ENCODE measurements around the gene STK33. TPM values are rescaled to one million over a fixed set of nuclear protein-coding genes. Genes with fewer than 3 reads are reported as not detected.

STK33 gene
- total and polyA plus RNA-seq, 4 experiments from 2014 or later, result not detected

DNA sequence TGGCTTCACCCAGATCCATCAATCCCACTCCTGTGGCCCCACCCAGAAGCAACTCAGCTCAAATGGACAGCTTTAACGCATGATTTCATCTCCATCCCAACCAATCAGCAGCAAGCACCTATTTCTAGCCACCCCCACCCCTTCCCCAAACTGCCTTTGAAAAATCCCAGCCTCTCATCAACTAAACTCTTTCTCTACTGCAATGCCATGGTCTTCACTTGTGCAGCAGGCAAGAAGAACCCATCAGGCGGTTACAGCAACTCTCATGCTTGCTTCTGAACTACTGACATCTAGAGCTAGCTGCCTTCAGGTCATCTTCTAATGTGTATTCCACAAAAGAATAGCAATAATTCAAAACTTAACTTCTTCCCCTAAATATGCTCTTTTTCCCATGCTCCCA is 42.1 kb upstream of the STK33 start:
- Histone ChIP-seq H3K4me3 (ENCODE audit: low read length in 2 of 2) (no peak overlapping the region), H3K27me3 (ENCODE audit: insufficient read depth, low read length) (no peaks in the 10 kb centered on the region), H3K4me1 (ENCODE audit: insufficient read depth, low read length) (no peaks in the 10 kb centered on the region), H3K9me3 (ENCODE audit: control insufficient read depth in 1 of 2, low read length in 2 of 2) (no peaks in the 10 kb centered on the region), H3K36me3 (ENCODE audit: insufficient read depth, low read length) (peaks cover 21% of the 10 kb centered on the region), H3K27ac (ENCODE audit: low read depth, low read length) (no peak overlapping the region)
- H3K27me3 Mint-ChIP-seq, result no peaks in the 10 kb centered on the region
- H3K36me3 Mint-ChIP-seq, result peaks cover 79 to 80% of the 10 kb centered on the region in 2 donors
- no peak for DNase-seq
- no peak overlapping the region for H3K4me3 Mint-ChIP-seq
- peaks cover 0 to 2% (median 0%) of the 10 kb centered on the region in 4 donors for H3K4me1 Mint-ChIP-seq
- intact Hi-C loops (cut with micrococcal nuclease), result no loop called here
- no peak overlapping the region for H3K27ac Mint-ChIP-seq
- CTCF ChIA-PET (ENCODE audit: partially characterized antibody), result no interaction called here
- POLR2A ChIA-PET (ENCODE audit: partially characterized antibody), result no interaction called here
- H3K9me3 Mint-ChIP-seq, result peaks cover 2 to 16% (median 7%) of the 10 kb centered on the region in 8 donors

DNA sequence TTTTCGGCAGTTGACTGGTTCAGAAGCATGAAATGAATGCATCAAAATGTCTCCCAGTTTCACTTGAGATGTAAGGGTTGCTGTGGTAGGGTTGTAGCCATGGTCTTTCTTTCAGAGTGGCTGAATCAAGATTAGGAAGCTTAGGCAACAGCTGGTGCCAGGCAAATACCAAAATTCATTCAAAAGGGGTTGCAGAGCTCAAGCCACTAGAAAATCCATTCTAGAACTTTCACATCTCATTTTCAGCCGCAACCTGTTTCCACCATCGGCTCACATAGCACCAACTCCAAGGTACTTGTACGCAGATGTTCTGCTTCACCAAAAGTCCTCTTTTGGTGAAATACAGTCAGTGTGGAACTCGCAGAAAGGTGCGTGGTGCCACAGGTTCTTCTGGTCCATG is 40.5 kb upstream of the STK33 start:
- H3K36me3 ChIP-seq (ENCODE audit: insufficient read depth, low read length), result peaks cover 17% of the 10 kb centered on the region

DNA sequence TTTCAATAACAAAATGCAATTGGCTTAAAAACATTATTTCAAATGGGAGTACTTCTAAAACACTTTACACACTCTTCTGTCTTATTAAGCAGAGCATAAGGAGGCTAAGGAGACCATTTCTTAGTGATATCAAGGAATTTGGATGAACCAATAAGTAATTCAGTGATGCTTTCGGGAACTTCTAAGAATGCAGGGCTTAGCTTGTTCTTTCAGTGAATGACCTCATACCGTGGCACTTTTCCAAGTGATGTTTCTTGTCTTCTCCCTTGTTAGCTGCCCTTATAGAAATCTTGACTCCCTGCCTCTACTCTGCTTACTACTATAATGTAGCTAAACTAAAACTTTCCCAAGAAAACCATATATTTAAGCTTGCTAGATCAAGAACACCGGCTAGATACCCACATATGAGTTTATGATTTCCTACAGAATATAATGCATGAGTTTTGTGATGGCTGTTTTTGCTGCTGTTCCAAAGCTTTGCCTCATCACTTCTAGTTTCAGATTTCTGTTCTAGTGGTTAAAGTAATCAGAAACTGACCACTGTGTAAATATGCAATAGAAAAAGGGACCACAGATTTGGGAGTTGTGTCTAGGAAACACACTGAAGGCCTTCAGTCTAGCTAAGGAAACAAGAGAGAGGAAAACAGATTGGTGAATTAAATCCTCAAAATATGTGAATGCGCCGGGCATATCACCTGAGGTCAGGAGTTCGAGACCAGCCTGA is 37.5 kb upstream of the STK33 start:
- H3K36me3 ChIP-seq (ENCODE audit: insufficient read depth, low read length), result no peaks in the 10 kb centered on the region
- no peak overlapping the region for H3K4me3 Mint-ChIP-seq
- intact Hi-C loops (cut with micrococcal nuclease), result no loop called here
- peaks cover 48 to 50% of the 10 kb centered on the region in 2 donors for H3K36me3 Mint-ChIP-seq
- H3K9me3 Mint-ChIP-seq, result peaks cover 0 to 9% (median 5%) of the 10 kb centered on the region in 8 donors
- H3K9me3 ChIP-seq (ENCODE audit: control insufficient read depth in 1 of 2, low read length in 2 of 2), result no peaks in the 10 kb centered on the region
- no peak overlapping the region for H3K4me3 ChIP-seq (ENCODE audit: low read length in 2 of 2)
- no peaks in the 10 kb centered on the region for H3K4me1 Mint-ChIP-seq
- DNase-seq, result no peak
- H3K27me3 Mint-ChIP-seq, result no peaks in the 10 kb centered on the region
- H3K27ac Mint-ChIP-seq, result peak overlapping the region in 1 of 7 donors; percentile 38
- no peaks in the 10 kb centered on the region for H3K27me3 ChIP-seq (ENCODE audit: insufficient read depth, low read length)
- ChIA-PET POLR2A (ENCODE audit: partially characterized antibody) (no interaction called here), CTCF (ENCODE audit: partially characterized antibody) (no interaction called here)
- no peak overlapping the region for H3K27ac ChIP-seq (ENCODE audit: low read depth, low read length)
- no peaks in the 10 kb centered on the region for H3K4me1 ChIP-seq (ENCODE audit: insufficient read depth, low read length)

More for the DNA sequence above, 40.5 kb upstream of the STK33 start:
- no peaks in the 10 kb centered on the region for H3K9me3 ChIP-seq (ENCODE audit: control insufficient read depth in 1 of 2, low read length in 2 of 2)
- no peaks in the 10 kb centered on the region for H3K4me1 Mint-ChIP-seq
- H3K4me1 ChIP-seq (ENCODE audit: insufficient read depth, low read length), result no peaks in the 10 kb centered on the region
- H3K36me3 Mint-ChIP-seq, result peaks cover 71 to 74% of the 10 kb centered on the region in 2 donors
- H3K9me3 Mint-ChIP-seq, result peaks cover 2 to 16% (median 7%) of the 10 kb centered on the region in 8 donors
- H3K4me3 Mint-ChIP-seq, result no peak overlapping the region
- intact Hi-C loops (cut with micrococcal nuclease), result no loop called here
- H3K27ac ChIP-seq (ENCODE audit: low read depth, low read length), result no peak overlapping the region
- no peaks in the 10 kb centered on the region for H3K27me3 Mint-ChIP-seq
- DNase-seq, result no peak
- no peak overlapping the region for H3K27ac Mint-ChIP-seq
- POLR2A ChIA-PET (ENCODE audit: partially characterized antibody), result no interaction called here
- CTCF ChIA-PET (ENCODE audit: partially characterized antibody), result interaction anchor here (0.8 kb wide), 1 partner anchor 67 kb away, joined by 3 read pairs; no protein-coding TSS in a partner anchor
- H3K4me3 ChIP-seq (ENCODE audit: low read length in 2 of 2), result no peak overlapping the region
- H3K27me3 ChIP-seq (ENCODE audit: insufficient read depth, low read length), result no peaks in the 10 kb centered on the region

DNA sequence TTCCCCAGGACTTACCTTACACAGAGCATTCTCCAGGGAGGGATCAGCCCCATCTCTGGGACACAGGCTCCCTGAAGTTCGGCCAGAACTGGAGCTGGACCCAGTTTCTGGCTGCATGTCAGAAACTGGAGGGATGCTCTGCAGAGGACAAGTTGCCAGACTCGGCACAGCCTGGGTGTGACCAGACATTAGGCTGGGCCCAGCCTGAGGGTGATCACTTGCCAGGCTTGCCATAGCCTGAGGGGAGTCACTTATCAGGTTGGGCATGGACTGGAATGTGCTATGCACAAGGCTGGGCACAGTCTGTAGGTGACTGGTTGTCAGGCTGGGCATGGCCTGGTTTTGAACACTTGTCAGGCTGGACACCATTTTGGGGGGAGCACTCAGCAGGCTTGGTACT is 30.7 kb upstream of the STK33 start:
- Histone ChIP-seq H3K27ac (ENCODE audit: low read depth, low read length) (no peak overlapping the region), H3K9me3 (ENCODE audit: control insufficient read depth in 1 of 2, low read length in 2 of 2) (no peaks in the 10 kb centered on the region), H3K27me3 (ENCODE audit: insufficient read depth, low read length) (no peaks in the 10 kb centered on the region), H3K4me1 (ENCODE audit: insufficient read depth, low read length) (no peaks in the 10 kb centered on the region), H3K4me3 (ENCODE audit: low read length in 2 of 2) (no peak overlapping the region), H3K36me3 (ENCODE audit: insufficient read depth, low read length) (peaks cover 26% of the 10 kb centered on the region)
- Mint-ChIP-seq H3K27ac (no peak overlapping the region), H3K4me1 (no peaks in the 10 kb centered on the region), H3K9me3 (no peaks in the 10 kb centered on the region), H3K36me3 (peaks cover 36 to 67% of the 10 kb centered on the region in 2 donors), H3K27me3 (no peaks in the 10 kb centered on the region), H3K4me3 (no peak overlapping the region)
- intact Hi-C loops (cut with micrococcal nuclease), result no loop called here
- DNase-seq, result no peak
- POLR2A ChIA-PET (ENCODE audit: partially characterized antibody), result no interaction called here
- CTCF ChIA-PET (ENCODE audit: partially characterized antibody), result no interaction called here

DNA sequence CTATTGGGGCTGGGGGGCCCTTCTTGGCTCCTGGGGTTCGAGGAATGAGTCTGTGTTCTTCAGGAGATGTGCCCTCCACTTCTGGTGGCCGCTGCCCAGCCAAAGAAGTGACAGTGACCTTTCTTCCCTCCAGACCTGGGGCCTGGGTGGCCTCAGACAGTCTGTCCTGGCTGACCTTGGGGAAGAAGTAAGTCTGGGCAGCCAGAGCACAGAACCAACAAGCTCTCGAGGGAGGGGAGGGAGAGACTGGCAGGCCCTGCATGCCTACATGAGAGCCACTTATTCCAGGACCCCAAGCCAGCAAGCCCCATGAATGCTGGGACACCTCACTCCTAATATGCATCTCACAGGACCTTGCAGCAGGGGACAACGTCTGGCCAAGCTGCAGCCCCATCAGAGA is 27.1 kb upstream of the STK33 start:
- no peaks in the 10 kb centered on the region for H3K27me3 Mint-ChIP-seq
- no peaks in the 10 kb centered on the region for H3K9me3 Mint-ChIP-seq
- no peak overlapping the region for H3K27ac ChIP-seq (ENCODE audit: low read depth, low read length)
- no peak overlapping the region for H3K4me3 ChIP-seq (ENCODE audit: low read length in 2 of 2)
- ChIA-PET CTCF (ENCODE audit: partially characterized antibody) (no interaction called here), POLR2A (ENCODE audit: partially characterized antibody) (no interaction called here)
- intact Hi-C loops (cut with micrococcal nuclease), result no loop called here
- H3K27ac Mint-ChIP-seq, result no peak overlapping the region
- H3K4me1 ChIP-seq (ENCODE audit: insufficient read depth, low read length), result no peaks in the 10 kb centered on the region
- no peak for DNase-seq
- no peak overlapping the region for H3K4me3 Mint-ChIP-seq
- H3K27me3 ChIP-seq (ENCODE audit: insufficient read depth, low read length), result no peaks in the 10 kb centered on the region
- no peaks in the 10 kb centered on the region for H3K9me3 ChIP-seq (ENCODE audit: control insufficient read depth in 1 of 2, low read length in 2 of 2)
- peaks cover 56 to 82% of the 10 kb centered on the region in 2 donors for H3K36me3 Mint-ChIP-seq
- H3K4me1 Mint-ChIP-seq, result no peaks in the 10 kb centered on the region
- H3K36me3 ChIP-seq (ENCODE audit: insufficient read depth, low read length), result peaks cover 35% of the 10 kb centered on the region

DNA sequence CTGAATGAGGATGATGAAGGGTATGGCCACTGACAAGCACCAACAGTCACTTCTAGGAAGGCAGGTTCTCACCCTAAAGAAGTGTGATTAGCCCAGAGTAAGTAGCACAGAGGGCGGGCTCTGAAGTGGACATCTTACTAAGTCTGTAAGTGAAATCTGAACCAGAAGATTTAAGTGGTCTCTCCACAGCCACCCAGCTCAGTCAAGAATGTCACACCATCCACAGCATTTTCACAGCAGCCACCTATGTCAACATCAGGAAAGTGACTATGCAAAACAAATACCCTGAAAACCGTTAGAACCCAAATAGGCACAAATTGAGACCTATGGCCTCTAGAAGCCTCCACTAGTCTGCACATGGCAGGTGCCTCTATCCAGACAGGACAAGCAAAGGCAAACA is 23.0 kb upstream of the STK33 start:
- CTCF ChIA-PET (ENCODE audit: partially characterized antibody), result no interaction called here

DNA sequence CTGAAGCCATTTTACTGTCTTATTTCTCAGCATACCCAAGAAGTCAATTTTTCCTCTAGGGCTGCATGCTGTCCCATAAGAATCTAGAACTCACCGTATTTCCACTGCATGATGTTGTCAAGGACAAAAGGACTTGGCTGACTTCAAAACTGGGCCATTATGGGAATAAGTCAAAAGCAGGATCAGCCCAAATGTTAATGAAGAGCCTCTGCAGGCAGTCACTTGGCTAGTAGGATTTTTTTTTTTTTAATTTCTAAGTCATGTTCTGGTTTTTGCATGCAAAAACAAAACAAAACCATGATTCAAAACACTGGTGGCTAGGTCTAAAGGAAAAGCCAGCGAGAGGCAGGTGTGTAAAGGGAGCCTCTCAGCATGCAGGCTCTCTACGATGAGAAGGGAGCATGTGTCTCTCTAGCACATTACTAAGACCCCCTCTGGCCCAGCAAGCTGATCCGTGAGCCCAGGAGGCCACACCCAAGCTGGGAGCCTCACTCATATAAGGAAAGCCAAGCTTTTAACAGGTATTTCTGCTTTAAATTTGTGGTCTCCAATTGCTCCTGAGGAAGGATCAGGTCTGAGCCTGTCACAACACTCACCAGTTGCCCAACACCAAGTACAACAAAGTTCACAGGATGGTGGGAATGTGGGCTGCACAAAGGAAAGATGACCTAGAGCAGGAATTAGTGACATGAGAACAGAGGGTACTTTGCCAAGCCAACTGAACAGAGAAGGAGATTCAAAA is 21.4 kb upstream of the STK33 start:
- H3K27ac Mint-ChIP-seq, result peak overlapping the region in 1 of 7 donors; percentile 36
- no peak overlapping the region for H3K27ac ChIP-seq (ENCODE audit: low read depth, low read length)
- no peak overlapping the region for H3K4me3 ChIP-seq (ENCODE audit: low read length in 2 of 2)
- DNase-seq, result no peak
- H3K36me3 ChIP-seq (ENCODE audit: insufficient read depth, low read length), result peaks cover 9% of the 10 kb centered on the region
- H3K4me1 Mint-ChIP-seq, result peaks cover 0 to 3% (median under 1%) of the 10 kb centered on the region in 4 donors
- H3K36me3 Mint-ChIP-seq, result peaks cover 43 to 48% of the 10 kb centered on the region in 2 donors
- H3K4me3 Mint-ChIP-seq, result no peak overlapping the region
- no peaks in the 10 kb centered on the region for H3K4me1 ChIP-seq (ENCODE audit: insufficient read depth, low read length)
- POLR2A ChIA-PET (ENCODE audit: partially characterized antibody), result no interaction called here
- intact Hi-C loops (cut with micrococcal nuclease), result no loop called here
- CTCF ChIA-PET (ENCODE audit: partially characterized antibody), result no interaction called here
- H3K27me3 ChIP-seq (ENCODE audit: insufficient read depth, low read length), result no peaks in the 10 kb centered on the region
- no peaks in the 10 kb centered on the region for H3K27me3 Mint-ChIP-seq
- no peaks in the 10 kb centered on the region for H3K9me3 ChIP-seq (ENCODE audit: control insufficient read depth in 1 of 2, low read length in 2 of 2)
- H3K9me3 Mint-ChIP-seq, result peaks cover 0 to 2% (median 0%) of the 10 kb centered on the region in 8 donors

More for the DNA sequence above, 23.0 kb upstream of the STK33 start:
- Histone ChIP-seq H3K36me3 (ENCODE audit: insufficient read depth, low read length) (peaks cover 17% of the 10 kb centered on the region), H3K27ac (ENCODE audit: low read depth, low read length) (no peak overlapping the region), H3K4me1 (ENCODE audit: insufficient read depth, low read length) (no peaks in the 10 kb centered on the region), H3K9me3 (ENCODE audit: control insufficient read depth in 1 of 2, low read length in 2 of 2) (no peaks in the 10 kb centered on the region), H3K4me3 (ENCODE audit: low read length in 2 of 2) (no peak overlapping the region), H3K27me3 (ENCODE audit: insufficient read depth, low read length) (no peaks in the 10 kb centered on the region)
- no peak for DNase-seq
- Mint-ChIP-seq H3K4me3 (no peak overlapping the region), H3K36me3 (peaks cover 53 to 56% of the 10 kb centered on the region in 2 donors), H3K27ac (no peak overlapping the region), H3K9me3 (peaks cover 0 to 2% (median 0%) of the 10 kb centered on the region in 8 donors), H3K4me1 (peaks cover 0 to 3% (median 0%) of the 10 kb centered on the region in 4 donors), H3K27me3 (no peaks in the 10 kb centered on the region)
- POLR2A ChIA-PET (ENCODE audit: partially characterized antibody), result no interaction called here
- intact Hi-C loops (cut with micrococcal nuclease), result no loop called here
